ENCODE data around the gene CCSER1.
"Not testable (repeated sequence)": the region's sequence is repeated elsewhere in the genome, so short reads cannot be mapped to it uniquely, and the experiment has no call there.

- TF ChIP-seq EZH2phosphoT487 (IDR thresholded peaks at IDR 0.05; ENCODE audit: insufficient read depth, low read depth); EZH2 (IDR thresholded peaks at IDR 0.05; ENCODE audit: insufficient read depth, poor library complexity, severe bottlenecking): not testable (repeated sequence)
Observed at GRCh38 chr4:90705501-90705900, 578.3 kb downstream of the CCSER1 start.

Measured in GM23248 (cell line).